ENCODE results near the gene GABPA.

GRCh38 chr21:25733859-25734653, 716 bp upstream of the GABPA start:
- TF ChIP-seq EZH2 (IDR thresholded peaks at IDR 0.05; ENCODE audit: insufficient read depth, poor library complexity, severe bottlenecking) (no peak), EZH2phosphoT487 (IDR thresholded peaks at IDR 0.05; ENCODE audit: insufficient read depth, low read depth) (no peak)
